Activated T-cell treated with anti-CD3 and anti-CD28 coated beads, Interleukin-2, amount 50 U/mL, for 24 hours (primary cell): Measurements from ENCODE around the gene SCRN1.

Experiments used
- DNase-seq: peaks from one replicate; pipeline ENCODE4 v3.0.0-alpha.2; 2020
- H3K27ac Mint-ChIP-seq: 2 replicates; pipeline ENCODE4 v1.8.0; 2020; ENCODE audit warnings: mild to moderate bottlenecking, mixed read lengths
- H3K27me3 Mint-ChIP-seq: 2 replicates; pipeline ENCODE4 v1.8.0; 2020; ENCODE audit warnings: mixed read lengths
- H3K36me3 Mint-ChIP-seq: 2 replicates; pipeline ENCODE4 v1.8.0; 2020; ENCODE audit warnings: low read depth, mixed read lengths
- H3K4me1 Mint-ChIP-seq: 2 replicates; pipeline ENCODE4 v1.8.0; 2020; ENCODE audit warnings: low read depth, mixed read lengths
- H3K4me3 Mint-ChIP-seq: 2 replicates; pipeline ENCODE4 v1.8.0; 2020; ENCODE audit warnings: mild to moderate bottlenecking, moderate library complexity, mixed read lengths
- H3K9me3 Mint-ChIP-seq: 2 replicates; pipeline ENCODE4 v1.8.0; 2020; ENCODE audit warnings: mixed read lengths

The SCRN1 gene

DNA sequence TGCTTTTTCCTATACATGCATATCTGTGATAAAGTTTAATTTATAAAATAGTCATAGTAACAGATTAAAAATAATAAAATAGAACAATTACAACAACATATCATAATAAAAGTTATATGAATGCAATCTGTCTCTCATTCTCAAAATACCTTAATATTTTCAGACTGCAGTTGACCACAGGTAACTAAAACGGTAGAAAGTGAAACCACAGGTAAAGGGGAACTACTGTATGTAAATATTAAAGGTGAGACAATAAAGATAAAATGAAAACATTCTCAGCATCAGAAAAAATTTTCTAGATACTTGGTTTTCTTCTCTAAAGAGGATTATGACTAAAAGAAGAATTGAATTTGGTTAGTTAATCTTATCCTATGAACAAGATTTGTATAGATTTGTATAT, 30.9 kb upstream of the SCRN1 start:
- no peaks in the 10 kb centered on the region for H3K9me3 Mint-ChIP-seq
- no peak overlapping the region for H3K27ac Mint-ChIP-seq

DNA sequence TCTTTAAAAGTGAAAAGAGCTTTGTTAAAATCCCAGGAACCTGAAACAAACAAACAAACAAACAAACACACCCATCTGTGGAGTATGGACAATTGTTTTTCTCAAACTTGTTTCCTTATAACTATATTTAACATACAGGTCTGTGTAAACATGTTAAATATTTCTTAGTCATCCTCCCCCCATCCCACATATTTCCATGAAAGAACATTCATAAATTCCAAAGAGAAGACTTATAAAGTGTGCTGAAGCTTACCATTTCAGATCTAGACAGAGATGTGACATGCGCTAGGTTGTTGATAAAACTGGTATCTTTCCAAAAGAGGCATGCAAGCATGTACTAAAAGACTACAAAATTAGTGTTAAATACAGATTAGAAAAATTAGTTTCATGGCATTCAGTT, 30.4 kb upstream of the SCRN1 start:
- Mint-ChIP-seq H3K4me3 (no peak overlapping the region), H3K27me3 (no peaks in the 10 kb centered on the region), H3K36me3 (peaks cover 23% of the 10 kb centered on the region)

More for the DNA sequence above, 30.9 kb upstream of the SCRN1 start:
- Mint-ChIP-seq H3K27me3 (no peaks in the 10 kb centered on the region), H3K4me3 (no peak overlapping the region), H3K4me1 (peaks cover 29% of the 10 kb centered on the region), H3K36me3 (peaks cover 23% of the 10 kb centered on the region)
- DNase-seq, result no peak

DNA sequence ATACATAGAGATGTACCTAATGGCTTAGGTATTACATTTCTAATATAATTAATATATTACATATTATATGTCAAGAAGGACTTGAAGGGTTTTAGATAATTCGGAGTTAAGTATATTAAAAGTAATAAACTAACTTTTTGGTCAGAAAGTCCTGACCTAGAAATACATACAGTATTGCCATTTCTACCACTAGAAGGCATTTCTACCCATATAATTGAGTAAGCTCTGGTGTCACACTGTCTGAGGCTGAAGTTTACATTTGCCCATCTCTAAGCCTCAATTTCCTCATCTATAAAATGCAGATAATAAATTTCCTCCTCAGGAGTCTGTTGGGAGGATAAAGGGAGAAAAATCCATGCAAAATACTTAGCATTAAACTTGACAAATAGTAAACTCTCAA, 29.8 kb upstream of the SCRN1 start:
- peaks cover 26% of the 10 kb centered on the region for H3K36me3 Mint-ChIP-seq
- H3K9me3 Mint-ChIP-seq, result no peaks in the 10 kb centered on the region
- H3K27me3 Mint-ChIP-seq, result no peaks in the 10 kb centered on the region
- H3K4me1 Mint-ChIP-seq, result peaks cover 19% of the 10 kb centered on the region
- no peak overlapping the region for H3K27ac Mint-ChIP-seq
- no peak overlapping the region for H3K4me3 Mint-ChIP-seq
- DNase-seq, result no peak

More for the DNA sequence above, 30.4 kb upstream of the SCRN1 start:
- DNase-seq, result no peak
- no peaks in the 10 kb centered on the region for H3K9me3 Mint-ChIP-seq
- peaks cover 24% of the 10 kb centered on the region for H3K4me1 Mint-ChIP-seq
- H3K27ac Mint-ChIP-seq, result no peak overlapping the region

DNA sequence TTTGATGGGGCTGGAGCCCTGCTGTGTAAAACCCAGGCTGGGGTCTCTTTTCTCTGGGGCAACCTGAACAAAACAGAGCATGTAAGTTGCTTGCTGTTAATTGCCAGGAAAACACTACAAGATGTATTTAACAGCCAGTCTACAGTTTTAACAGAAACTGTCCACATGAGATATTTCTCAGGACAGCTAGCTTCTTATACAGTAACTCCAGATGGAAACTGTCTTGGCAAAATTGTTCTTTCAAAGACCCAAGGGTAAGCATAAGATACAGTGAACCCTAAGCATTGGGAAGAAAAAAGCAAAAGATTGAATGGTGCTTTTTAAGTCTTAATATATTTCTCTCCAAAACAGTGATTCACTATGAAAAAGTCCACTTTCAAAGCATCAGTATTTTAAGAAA, 28.9 kb upstream of the SCRN1 start:
- Mint-ChIP-seq H3K4me3 (no peak overlapping the region), H3K27me3 (no peaks in the 10 kb centered on the region)

DNA sequence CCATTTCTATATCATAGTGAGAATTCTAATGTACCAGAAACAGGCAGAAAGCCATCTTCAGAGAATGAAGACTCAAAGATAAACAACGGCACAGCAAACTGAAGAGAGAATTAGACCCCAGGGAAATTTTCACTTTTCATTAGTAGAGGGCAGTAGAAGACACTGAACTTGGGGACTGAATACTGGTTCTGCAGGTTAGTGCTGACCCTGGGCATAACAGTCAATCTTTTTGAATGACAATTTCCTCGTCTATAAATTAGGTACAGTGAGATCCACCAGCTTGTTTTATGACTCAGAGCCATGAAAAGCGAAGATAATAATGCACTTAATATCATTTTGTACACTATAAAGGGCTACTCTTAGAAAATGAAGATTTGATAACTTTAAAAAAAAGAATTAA, 23.2 kb upstream of the SCRN1 start:
- no peaks in the 10 kb centered on the region for H3K27me3 Mint-ChIP-seq
- no peak overlapping the region for H3K27ac Mint-ChIP-seq
- H3K4me3 Mint-ChIP-seq, result no peak overlapping the region
- H3K36me3 Mint-ChIP-seq, result peaks cover 21% of the 10 kb centered on the region
- no peak for DNase-seq
- H3K9me3 Mint-ChIP-seq, result no peaks in the 10 kb centered on the region
- H3K4me1 Mint-ChIP-seq, result no peaks in the 10 kb centered on the region

More for the DNA sequence above, 28.9 kb upstream of the SCRN1 start:
- no peak for DNase-seq
- Mint-ChIP-seq H3K27ac (no peak overlapping the region), H3K4me1 (peaks cover 11% of the 10 kb centered on the region), H3K9me3 (no peaks in the 10 kb centered on the region), H3K36me3 (peaks cover 33% of the 10 kb centered on the region)

DNA sequence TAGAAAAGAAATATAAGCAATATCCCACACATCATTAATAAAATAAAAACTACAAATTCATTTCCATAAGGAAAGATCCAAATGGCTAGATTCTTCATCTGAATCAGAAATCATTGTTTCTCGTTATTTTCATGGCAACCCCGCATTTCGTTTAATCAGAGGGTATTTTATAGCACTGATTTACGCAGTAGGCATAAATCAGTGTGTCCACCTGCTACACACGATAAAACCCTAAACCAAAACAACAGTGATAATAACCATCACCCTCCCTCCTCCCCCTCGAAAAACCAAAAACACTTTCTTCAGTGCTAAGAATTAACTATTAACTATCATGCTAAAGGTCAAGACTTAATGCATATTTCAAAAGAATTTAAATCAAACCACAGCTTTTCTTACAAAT, 20.4 kb upstream of the SCRN1 start:
- no peak overlapping the region for H3K4me3 Mint-ChIP-seq
- H3K36me3 Mint-ChIP-seq, result peaks cover 10% of the 10 kb centered on the region
- no peaks in the 10 kb centered on the region for H3K9me3 Mint-ChIP-seq
- no peak overlapping the region for H3K27ac Mint-ChIP-seq
- no peaks in the 10 kb centered on the region for H3K4me1 Mint-ChIP-seq
- no peaks in the 10 kb centered on the region for H3K27me3 Mint-ChIP-seq
- no peak for DNase-seq

DNA sequence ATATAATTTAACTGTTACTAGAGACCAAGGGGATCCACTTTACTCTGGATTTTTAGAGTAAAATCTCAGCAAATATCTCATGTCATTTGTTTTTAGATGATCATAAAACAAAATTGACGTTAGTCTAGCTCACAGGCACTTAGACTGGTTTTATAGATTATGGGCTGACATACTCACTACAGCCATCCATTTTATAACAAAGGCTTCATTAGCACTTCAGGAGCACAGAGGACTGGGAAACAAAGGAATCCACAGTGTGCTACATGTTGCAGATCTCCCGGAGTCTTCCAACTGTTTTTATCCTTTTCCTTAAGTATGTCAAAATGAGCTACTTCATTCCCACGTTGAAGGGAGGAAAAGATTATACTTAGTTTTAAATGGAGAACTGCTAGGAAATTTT, 15.9 kb upstream of the SCRN1 start:
- no peaks in the 10 kb centered on the region for H3K36me3 Mint-ChIP-seq
- DNase-seq, result no peak
- no peaks in the 10 kb centered on the region for H3K4me1 Mint-ChIP-seq
- no peak overlapping the region for H3K4me3 Mint-ChIP-seq
- peaks cover 12% of the 10 kb centered on the region for H3K27me3 Mint-ChIP-seq
- H3K27ac Mint-ChIP-seq, result no peak overlapping the region
- H3K9me3 Mint-ChIP-seq, result no peaks in the 10 kb centered on the region

DNA sequence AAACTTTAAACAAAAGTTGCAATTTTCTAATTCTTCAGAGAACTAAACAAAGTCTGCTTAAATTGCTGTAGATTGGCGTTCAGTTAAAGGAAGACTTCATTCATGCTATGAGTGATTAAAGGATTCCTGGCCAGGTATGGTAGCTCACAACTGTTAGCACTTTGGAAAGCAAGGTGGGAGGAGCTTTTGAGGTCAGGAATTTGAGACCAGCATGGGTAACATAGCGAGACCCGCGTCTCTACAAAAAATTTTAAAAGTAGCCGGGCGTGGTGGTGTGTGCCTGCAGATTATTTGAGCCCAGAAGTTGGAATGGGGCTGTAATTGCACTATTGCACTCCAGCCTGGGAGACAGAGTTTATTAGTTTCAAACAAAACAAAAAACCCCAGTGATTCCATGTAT, 13.5 kb upstream of the SCRN1 start:
- Mint-ChIP-seq H3K27me3 (peaks cover 29% of the 10 kb centered on the region), H3K36me3 (no peaks in the 10 kb centered on the region), H3K4me1 (no peaks in the 10 kb centered on the region), H3K9me3 (no peaks in the 10 kb centered on the region), H3K27ac (no peak overlapping the region), H3K4me3 (no peak overlapping the region)
- DNase-seq, result no peak

DNA sequence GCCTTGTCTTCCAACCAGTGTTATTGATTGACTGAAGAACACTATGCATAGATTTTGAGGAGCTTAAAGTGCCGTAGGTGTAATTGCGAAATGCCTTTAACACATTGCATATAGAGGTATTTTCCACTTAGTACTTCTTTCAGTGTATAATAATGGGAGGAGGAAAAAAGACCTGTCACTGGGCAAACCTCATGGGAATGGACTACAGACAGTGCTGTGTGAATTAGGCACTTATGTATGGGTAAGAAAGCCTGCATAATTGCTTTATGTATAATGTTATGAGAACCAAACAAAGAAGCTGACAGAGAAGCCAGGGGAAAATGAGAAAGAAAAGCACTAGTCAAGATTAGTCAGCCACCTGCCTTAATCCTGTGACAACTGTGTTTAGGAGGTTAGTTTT, 12.4 kb upstream of the SCRN1 start:
- H3K27ac Mint-ChIP-seq, result no peak overlapping the region
- peaks cover 30% of the 10 kb centered on the region for H3K27me3 Mint-ChIP-seq
- H3K4me3 Mint-ChIP-seq, result no peak overlapping the region

DNA sequence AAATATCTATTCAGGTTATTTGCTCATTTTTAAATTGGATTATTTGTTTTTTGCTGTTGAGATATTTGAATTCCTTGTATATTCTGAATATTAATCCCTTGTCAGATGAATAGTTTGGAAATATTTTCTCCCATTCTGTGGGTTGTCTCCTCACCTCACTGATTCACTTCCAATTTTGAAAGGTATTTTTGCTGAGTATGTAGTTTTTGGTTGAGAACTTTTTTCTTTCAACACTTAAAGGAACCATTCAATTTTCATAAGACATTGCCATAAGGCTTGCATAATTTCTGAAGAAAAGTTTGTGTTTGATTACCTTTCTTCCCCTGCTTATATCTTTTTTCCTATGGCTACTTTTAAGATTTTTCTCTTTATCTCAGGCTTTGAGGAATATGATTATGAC, 8.9 kb upstream of the SCRN1 start:
- Mint-ChIP-seq H3K9me3 (peaks cover 8% of the 10 kb centered on the region), H3K27me3 (peaks cover 42% of the 10 kb centered on the region), H3K27ac (no peak overlapping the region), H3K36me3 (no peaks in the 10 kb centered on the region), H3K4me1 (no peaks in the 10 kb centered on the region), H3K4me3 (no peak overlapping the region)
- DNase-seq, result no peak

More for the DNA sequence above, 12.4 kb upstream of the SCRN1 start:
- Mint-ChIP-seq H3K4me1 (no peaks in the 10 kb centered on the region), H3K36me3 (no peaks in the 10 kb centered on the region), H3K9me3 (no peaks in the 10 kb centered on the region)
- DNase-seq, result no peak

DNA sequence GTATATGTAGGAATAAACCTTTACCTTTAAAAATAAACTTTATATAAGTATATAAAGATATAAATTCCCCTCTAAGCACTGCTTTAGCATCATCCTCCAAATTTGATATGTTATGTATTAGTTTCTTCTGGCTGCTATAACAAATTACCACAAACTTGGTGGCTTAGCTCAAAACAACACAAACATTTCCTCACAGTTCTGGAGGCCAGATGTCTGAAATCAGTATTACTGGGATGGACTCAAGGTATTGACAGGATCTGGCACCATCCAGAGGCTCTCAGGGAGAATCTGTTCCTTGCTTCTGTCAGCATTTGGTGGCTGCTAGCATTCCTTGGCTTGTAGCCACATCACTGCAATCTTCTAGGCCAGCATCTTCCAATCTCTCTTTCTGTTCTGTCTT, 6.7 kb upstream of the SCRN1 start:
- H3K4me3 Mint-ChIP-seq, result no peak overlapping the region
- H3K36me3 Mint-ChIP-seq, result no peaks in the 10 kb centered on the region
- no peak overlapping the region for H3K27ac Mint-ChIP-seq
- no peak for DNase-seq
- peaks cover 52% of the 10 kb centered on the region for H3K27me3 Mint-ChIP-seq
- no peaks in the 10 kb centered on the region for H3K4me1 Mint-ChIP-seq
- peaks cover 13% of the 10 kb centered on the region for H3K9me3 Mint-ChIP-seq

DNA sequence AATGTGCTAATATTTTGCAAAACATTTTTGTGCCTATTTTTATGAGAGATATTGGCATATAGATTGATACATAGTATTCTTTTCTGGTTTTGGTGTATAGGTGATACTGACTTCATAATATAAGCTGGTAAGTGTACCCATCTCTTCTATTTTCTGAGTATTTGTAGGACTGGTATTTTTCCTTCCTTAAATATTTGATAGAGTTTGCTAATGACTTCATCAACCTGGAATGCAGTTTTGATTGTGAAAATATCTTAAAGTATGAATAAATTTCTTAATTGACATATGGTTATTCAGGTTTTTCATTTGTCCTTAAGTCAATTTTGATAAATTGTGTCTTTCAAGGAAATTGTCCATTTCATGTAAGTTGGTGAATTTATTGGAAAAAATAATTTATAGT, 6.1 kb upstream of the SCRN1 start:
- DNase-seq, result no peak
- no peak overlapping the region for H3K4me3 Mint-ChIP-seq
- H3K36me3 Mint-ChIP-seq, result no peaks in the 10 kb centered on the region
- peaks cover 13% of the 10 kb centered on the region for H3K9me3 Mint-ChIP-seq
- peaks cover 52% of the 10 kb centered on the region for H3K27me3 Mint-ChIP-seq
- H3K27ac Mint-ChIP-seq, result no peak overlapping the region
- H3K4me1 Mint-ChIP-seq, result no peaks in the 10 kb centered on the region

DNA sequence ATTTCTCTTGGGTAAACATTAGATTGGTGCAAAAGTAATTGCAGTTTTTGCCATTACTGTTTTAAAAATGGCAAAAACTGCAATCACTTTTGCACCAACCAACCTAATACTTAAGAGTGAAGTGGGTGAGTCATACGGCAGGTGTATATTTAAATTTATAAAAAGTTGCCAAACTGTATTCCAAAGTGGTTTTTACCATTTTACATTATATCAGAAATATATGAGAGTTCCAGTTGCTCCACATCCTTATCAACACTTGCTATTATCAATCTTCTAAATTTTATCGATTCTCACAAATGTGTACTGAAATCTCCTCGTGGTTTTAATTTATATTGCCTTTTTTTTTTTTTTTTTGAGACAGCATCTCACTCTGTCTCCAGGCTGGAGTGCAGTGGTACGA, 3.5 kb upstream of the SCRN1 start:
- H3K9me3 Mint-ChIP-seq, result peaks cover 13% of the 10 kb centered on the region
- H3K4me1 Mint-ChIP-seq, result peaks cover 12% of the 10 kb centered on the region
- H3K36me3 Mint-ChIP-seq, result no peaks in the 10 kb centered on the region
- peaks cover 49% of the 10 kb centered on the region for H3K27me3 Mint-ChIP-seq
- DNase-seq, result no peak
- H3K4me3 Mint-ChIP-seq, result no peak overlapping the region
- no peak overlapping the region for H3K27ac Mint-ChIP-seq

DNA sequence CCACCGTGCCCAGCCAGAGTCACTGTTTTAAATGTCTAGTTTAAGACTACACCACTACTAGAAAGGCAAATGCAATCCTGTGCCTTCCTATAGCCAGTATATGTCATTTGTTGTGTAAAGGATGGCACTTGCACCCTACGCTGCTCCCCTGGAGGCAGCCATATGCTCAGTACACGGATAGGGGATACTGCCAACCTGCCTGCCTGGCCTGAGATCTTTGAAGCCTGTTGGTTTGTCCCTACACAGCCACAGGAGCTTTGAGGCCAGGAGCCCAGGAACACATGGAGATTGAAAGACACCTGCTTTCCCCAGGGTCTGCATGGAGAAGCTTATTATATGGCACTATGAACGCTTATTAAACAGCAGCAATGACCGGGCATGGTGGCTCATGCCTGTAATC, 2.3 kb upstream of the SCRN1 start:
- H3K27ac Mint-ChIP-seq, result no peak overlapping the region
- peaks cover 13% of the 10 kb centered on the region for H3K9me3 Mint-ChIP-seq
- no peak overlapping the region for H3K4me3 Mint-ChIP-seq
- peaks cover 19% of the 10 kb centered on the region for H3K4me1 Mint-ChIP-seq
- H3K36me3 Mint-ChIP-seq, result no peaks in the 10 kb centered on the region
- no peak for DNase-seq
- H3K27me3 Mint-ChIP-seq, result peaks cover 59% of the 10 kb centered on the region

DNA sequence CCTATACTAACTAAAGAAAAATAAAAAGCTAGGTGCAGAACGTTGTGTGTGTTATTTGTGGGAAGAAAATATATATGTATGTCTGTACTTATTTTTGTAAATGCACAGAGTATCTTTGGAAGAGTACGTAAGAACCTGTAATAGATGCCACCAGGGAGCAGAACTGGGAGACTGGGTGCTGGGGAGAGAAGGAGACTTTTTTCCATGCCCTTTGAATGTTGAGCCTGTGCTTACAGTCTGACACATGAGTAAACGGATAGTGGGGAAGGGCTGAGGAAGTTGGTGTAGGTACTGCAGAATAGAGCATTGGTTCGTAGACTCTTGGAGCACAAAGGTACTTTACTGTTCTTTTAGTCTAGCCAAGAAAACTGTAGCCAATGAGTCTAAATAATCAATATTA, 1.3 kb upstream of the SCRN1 start:
- Mint-ChIP-seq H3K27me3 (peaks cover 57% of the 10 kb centered on the region), H3K9me3 (peaks cover 8% of the 10 kb centered on the region), H3K4me1 (peaks cover 19% of the 10 kb centered on the region), H3K4me3 (peak overlapping the region; percentile 11), H3K36me3 (no peaks in the 10 kb centered on the region), H3K27ac (no peak overlapping the region)
- no peak for DNase-seq
